ENCODE measurements around the gene FEZ2. TPM values are rescaled to one million over a fixed set of nuclear protein-coding genes. Genes with fewer than 3 reads are reported as not detected.

FEZ2 gene
- total and polyA plus RNA-seq, 2 donors (not counting 3 experiments of a cell fraction or from before 2014, with no cell fraction given) = 41.2 to 72.4 TPM

DNA sequence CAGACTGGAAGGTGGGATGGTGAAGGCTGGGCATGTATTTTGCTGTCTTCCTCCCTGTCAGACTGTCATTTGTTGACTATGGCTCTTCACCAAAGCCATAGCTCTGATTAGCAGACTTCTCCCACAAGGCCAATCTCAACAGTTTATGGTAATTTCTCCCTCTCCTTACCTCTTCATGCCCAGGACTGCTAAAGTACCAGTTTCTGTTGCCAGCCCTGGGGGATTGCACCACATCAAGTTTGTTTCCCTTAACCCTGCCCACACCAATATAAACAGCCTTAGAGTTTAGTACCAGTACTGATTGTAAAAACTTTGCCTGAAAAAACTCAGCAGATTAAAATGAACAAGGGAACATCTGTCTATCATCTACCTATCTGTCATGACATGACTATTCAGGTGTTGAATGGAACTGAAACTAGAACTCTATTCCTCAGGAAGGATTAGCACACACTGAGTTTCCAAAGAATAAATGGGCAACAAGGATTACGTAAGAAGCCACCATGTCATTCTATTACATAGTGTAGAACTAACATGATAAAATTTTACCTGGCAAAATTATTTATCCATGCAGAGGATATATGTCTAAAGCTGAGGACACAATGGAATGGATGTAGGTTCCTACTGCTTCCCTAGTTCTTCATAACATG, 13.7 kb downstream of the FEZ2 start:
- POLR2A ChIA-PET = no interaction called here

More for the DNA sequence above, 13.7 kb downstream of the FEZ2 start:
- no peaks in the 10 kb centered on the region for H3K27me3 ChIP-seq (ENCODE audit: control insufficient read depth in 2 of 2, insufficient read depth in 2 of 2, low read length in 2 of 2)
- no peak overlapping the region for H3K4me3 ChIP-seq (replicated peaks in 1 of 3; ENCODE audit: insufficient read depth in 1 of 3, low read depth in 1 of 3, low read length in 3 of 3)
- BruUV-seq (replicated peaks) = no TSS peak
- no peaks in the 10 kb centered on the region for H3K4me1 ChIP-seq (ENCODE audit: control insufficient read depth, extremely low read depth, insufficient read depth, low read length)
- no peak overlapping the region for H3K9ac ChIP-seq (replicated peaks; ENCODE audit: extremely low read depth, insufficient read depth, low read length)
- no peaks in the 10 kb centered on the region for H3K9me1 ChIP-seq (replicated peaks; ENCODE audit: control insufficient read depth, extremely low read depth, insufficient read depth, low read length)
- no peak for FAIRE-seq
- H3K9me3 ChIP-seq (replicated peaks; ENCODE audit: control insufficient read depth, insufficient read depth, low read length) = no peaks in the 10 kb centered on the region
- H3K36me3 ChIP-seq (ENCODE audit: control insufficient read depth in 2 of 2, extremely low read depth in 1 of 2, insufficient read depth in 2 of 2, low read length in 2 of 2) = peaks cover 15 to 39% of the 10 kb centered on the region in 2 experiments
- dilution Hi-C loops (cut with MboI; ENCODE audit: extremely low pct_ligation_motif_present, low sequenced_read_pairs) = no loop called here
- H3K79me2 ChIP-seq (ENCODE audit: control insufficient read depth, insufficient read depth, low read length) = peaks cover 61% of the 10 kb centered on the region
- no peak overlapping the region for H3K4me2 ChIP-seq (ENCODE audit: insufficient read depth, low read length)
- H3K27ac ChIP-seq (ENCODE audit: insufficient read depth, low read depth, low read length) = no peak overlapping the region
- CTCF ChIA-PET = no interaction called here
- TF ChIP-seq, protein P1, sequence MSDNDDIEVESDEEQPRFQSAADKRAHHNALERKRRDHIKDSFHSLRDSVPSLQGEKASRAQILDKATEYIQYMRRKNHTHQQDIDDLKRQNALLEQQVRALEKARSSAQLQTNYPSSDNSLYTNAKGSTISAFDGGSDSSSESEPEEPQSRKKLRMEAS (IDR thresholded peaks at IDR 0.05; ENCODE audit: insufficient read depth, insufficient read length) = no peak
- TF ChIP-seq JUN (IDR thresholded peaks at IDR 0.05; ENCODE audit: borderline replicate concordance, insufficient read depth, insufficient read length, low read depth) (no peak), FOS (IDR thresholded peaks at IDR 0.05; ENCODE audit: borderline replicate concordance, insufficient read depth, low read length) (no peak), GATA2 (IDR thresholded peaks at IDR 0.05; ENCODE audit: insufficient read depth, insufficient read length, low read depth, low read length) (no peak), POLR2A (IDR thresholded peaks at IDR 0.05; ENCODE audit: low read depth, low read length) (no peak), POLR2AphosphoS5 (IDR thresholded peaks at IDR 0.05; ENCODE audit: insufficient read depth, low read depth, low read length) (no peak), MYC (IDR thresholded peaks at IDR 0.05; ENCODE audit: low read depth, low read length) (no peak), EZH2 (IDR thresholded peaks at IDR 0.05; ENCODE audit: borderline replicate concordance, low read depth, low read length, severe bottlenecking) (no peak)
- TF ChIP-seq, protein P2, sequence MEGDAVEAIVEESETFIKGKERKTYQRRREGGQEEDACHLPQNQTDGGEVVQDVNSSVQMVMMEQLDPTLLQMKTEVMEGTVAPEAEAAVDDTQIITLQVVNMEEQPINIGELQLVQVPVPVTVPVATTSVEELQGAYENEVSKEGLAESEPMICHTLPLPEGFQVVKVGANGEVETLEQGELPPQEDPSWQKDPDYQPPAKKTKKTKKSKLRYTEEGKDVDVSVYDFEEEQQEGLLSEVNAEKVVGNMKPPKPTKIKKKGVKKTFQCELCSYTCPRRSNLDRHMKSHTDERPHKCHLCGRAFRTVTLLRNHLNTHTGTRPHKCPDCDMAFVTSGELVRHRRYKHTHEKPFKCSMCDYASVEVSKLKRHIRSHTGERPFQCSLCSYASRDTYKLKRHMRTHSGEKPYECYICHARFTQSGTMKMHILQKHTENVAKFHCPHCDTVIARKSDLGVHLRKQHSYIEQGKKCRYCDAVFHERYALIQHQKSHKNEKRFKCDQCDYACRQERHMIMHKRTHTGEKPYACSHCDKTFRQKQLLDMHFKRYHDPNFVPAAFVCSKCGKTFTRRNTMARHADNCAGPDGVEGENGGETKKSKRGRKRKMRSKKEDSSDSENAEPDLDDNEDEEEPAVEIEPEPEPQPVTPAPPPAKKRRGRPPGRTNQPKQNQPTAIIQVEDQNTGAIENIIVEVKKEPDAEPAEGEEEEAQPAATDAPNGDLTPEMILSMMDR (IDR thresholded peaks at IDR 0.05; ENCODE audit: extremely low read depth in 1 of 2, insufficient read depth in 1 of 2, low read depth in 1 of 2, low read length in 2 of 2) = no peak
- H4K20me1 ChIP-seq (replicated peaks; ENCODE audit: control insufficient read depth, extremely low read depth, insufficient read depth, low read length) = no peaks in the 10 kb centered on the region
- H2AFZ ChIP-seq (ENCODE audit: low read depth, low read length) = no peak overlapping the region
- intact Hi-C loops (cut with micrococcal nuclease) = no loop called here
- no peak for DNase-seq (ENCODE audit: low read depth, low spot score)
